Panc1 (cell line): Measurements from ENCODE around the gene STK31.

Experiments
- CTCF ChIP-seq: fragments of 450-650 bp; IDR thresholded peaks from 2 replicates; pipeline ENCODE4 v1.5.1; 2017; ENCODE audit warnings: mild to moderate bottlenecking
- POLR2AphosphoS5 ChIP-seq: IDR thresholded peaks from 2 replicates; pipeline ENCODE4 v1.6.1; 2012; ENCODE audit warnings: mild to moderate bottlenecking, low read depth, low read length, moderate library complexity
- REST ChIP-seq, 2 experiments: IDR thresholded peaks; 2 replicates each; pipeline ENCODE4 v1.6.1; 2011 to 2012; ENCODE audit warnings: low read depth in 2 of 2, control low read depth in 1 of 2, low read length in 1 of 2, mild to moderate bottlenecking in 1 of 2, moderate library complexity in 1 of 2; ENCODE audit not compliant: insufficient read depth in 1 of 2

- TF ChIP-seq CTCF (no peak), POLR2AphosphoS5 (no peak), REST (IDR thresholded peaks at IDR 0.05; ENCODE audit: insufficient read depth in 1 of 2, low read depth in 2 of 2, low read length in 1 of 2) (no peak)
Measured at GRCh38 chr7:23685731-23686130, 24.3 kb upstream of the STK31 start.
